HEK293 (cell line): ENCODE results near the gene MVP.

ENCODE experiments used
- BCL11B ChIP-seq: fragments of 450-650 bp; formaldehyde crosslinking; IDR thresholded peaks from 2 replicates; pipeline ENCODE4 v1.5.1; 2016; ENCODE audit warnings: low read depth, missing biosample characterization, missing genetic modification characterization
- HOXC10 ChIP-seq: sonication (generic); formaldehyde crosslinking; IDR thresholded peaks from 2 replicates; pipeline ENCODE4 v1.8.1; 2023; ENCODE audit warnings: mild to moderate bottlenecking, missing genetic modification reagents
- RBAK ChIP-seq: fragments of 450-650 bp; formaldehyde crosslinking; IDR thresholded peaks from 2 replicates; pipeline ENCODE4 v1.5.1; 2016; ENCODE audit warnings: missing biosample characterization, missing genetic modification characterization
- REPIN1 ChIP-seq: fragments of 450-650 bp; formaldehyde crosslinking; IDR thresholded peaks from 2 replicates; pipeline ENCODE4 v1.5.1; 2017; ENCODE audit warnings: missing biosample characterization, missing genetic modification characterization, low read depth
- ZNF112 ChIP-seq: fragments of 450-650 bp; formaldehyde crosslinking; IDR thresholded peaks from 2 replicates; pipeline ENCODE4 v1.5.0; 2017; ENCODE audit warnings: missing biosample characterization, missing genetic modification characterization
- ZNF146 ChIP-seq: fragments of 450-650 bp; formaldehyde crosslinking; IDR thresholded peaks from 2 replicates; pipeline ENCODE4 v1.5.1; 2016; ENCODE audit warnings: missing biosample characterization, missing genetic modification characterization
- ZNF148 ChIP-seq: fragments of 450-650 bp; formaldehyde crosslinking; IDR thresholded peaks from 2 replicates; pipeline ENCODE4 v1.5.0; 2017; ENCODE audit warnings: missing biosample characterization, missing genetic modification characterization, borderline replicate concordance
- ZNF155 ChIP-seq: fragments of 450-650 bp; formaldehyde crosslinking; IDR thresholded peaks from 2 replicates; pipeline ENCODE4 v1.5.1; 2016; ENCODE audit warnings: missing biosample characterization, missing genetic modification characterization
- ZNF2 ChIP-seq: fragments of 450-650 bp; formaldehyde crosslinking; IDR thresholded peaks from 2 replicates; pipeline ENCODE4 v1.5.1; 2016; ENCODE audit warnings: missing biosample characterization, missing genetic modification characterization
- ZNF280D ChIP-seq: fragments of 450-650 bp; formaldehyde crosslinking; IDR thresholded peaks from 2 replicates; pipeline ENCODE4 v1.5.1; 2016; ENCODE audit warnings: missing biosample characterization, missing genetic modification characterization
- ZNF341 ChIP-seq: fragments of 450-650 bp; formaldehyde crosslinking; IDR thresholded peaks from 2 replicates; pipeline ENCODE4; 2016; ENCODE audit warnings: low read depth, missing biosample characterization, missing genetic modification characterization
- ZNF391 ChIP-seq: fragments of 450-650 bp; formaldehyde crosslinking; IDR thresholded peaks from 2 replicates; pipeline ENCODE4 v1.5.1; 2016; ENCODE audit warnings: low read depth, missing biosample characterization, missing genetic modification characterization, borderline replicate concordance
- ZNF416 ChIP-seq: fragments of 450-650 bp; formaldehyde crosslinking; IDR thresholded peaks from 2 replicates; pipeline ENCODE4 v1.5.1; 2016; ENCODE audit warnings: missing biosample characterization, missing genetic modification characterization
- ZNF837 ChIP-seq: fragments of 450-650 bp; formaldehyde crosslinking; IDR thresholded peaks from 2 replicates; pipeline ENCODE4 v1.5.1; 2016; ENCODE audit warnings: missing biosample characterization, missing genetic modification characterization
- ZNF843 ChIP-seq: fragments of 450-650 bp; formaldehyde crosslinking; IDR thresholded peaks from 2 replicates; pipeline ENCODE4 v1.5.1; 2016; ENCODE audit warnings: missing biosample characterization, missing genetic modification characterization
- ZSCAN5A ChIP-seq: fragments of 450-650 bp; formaldehyde crosslinking; IDR thresholded peaks from 2 replicates; pipeline ENCODE4 v1.5.1; 2016; ENCODE audit warnings: missing biosample characterization, missing genetic modification characterization
- TF ChIP-seq, protein P1 (sequence below): fragments of 450-650 bp; formaldehyde crosslinking; conservative IDR thresholded peaks from 2 replicates; pipeline ENCODE4 v1.5.1; 2016; ENCODE audit warnings: low read depth, missing biosample characterization, missing genetic modification characterization
- TF ChIP-seq, protein P2 (sequence below): fragments of 450-650 bp; formaldehyde crosslinking; IDR thresholded peaks from 2 replicates; pipeline ENCODE4 v1.5.1; 2016; ENCODE audit warnings: missing biosample characterization, missing genetic modification characterization
- TF ChIP-seq, protein P3 (sequence below): fragments of 450-650 bp; formaldehyde crosslinking; IDR thresholded peaks from 2 replicates; pipeline ENCODE4 v1.5.1; 2016; ENCODE audit warnings: missing biosample characterization, missing genetic modification characterization
- TF ChIP-seq, protein P4 (sequence below): fragments of 450-650 bp; formaldehyde crosslinking; IDR thresholded peaks from 2 replicates; pipeline ENCODE4 v1.5.1; 2016; ENCODE audit warnings: missing biosample characterization, missing genetic modification characterization
- TF ChIP-seq, protein P5 (sequence below): fragments of 450-650 bp; formaldehyde crosslinking; IDR thresholded peaks from 2 replicates; pipeline ENCODE4 v1.5.1; 2016; ENCODE audit warnings: missing biosample characterization, missing genetic modification characterization

MVP gene

DNA sequence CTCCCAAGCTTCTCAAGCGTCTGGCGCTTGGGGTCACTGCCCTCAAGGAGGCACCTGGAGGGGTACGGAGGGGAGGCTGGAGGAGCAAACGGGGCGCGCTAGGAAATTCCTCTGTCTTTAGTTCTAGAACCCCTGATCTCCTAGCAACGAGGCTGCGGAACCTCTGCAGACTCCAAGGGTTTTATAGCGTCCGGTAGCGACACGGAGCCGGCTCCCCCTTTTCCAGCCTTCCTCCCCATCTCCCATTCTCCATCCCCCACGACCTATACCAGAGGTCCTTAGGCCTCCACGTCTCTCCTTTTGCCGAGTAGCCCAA lies 43.4 kb downstream of the MVP start (continued):
- TF ChIP-seq ZNF391 (no peak), BCL11B (no peak), ZSCAN5A (tag by site-specific recombination) (no peak), ZNF2 (tag by site-specific recombination) (no peak), ZNF843 (0 out of 2 replicates have a peak, but pooled peaks have one; percentile 21), HOXC10 (CRISPR knock-in tag) (no peak), REPIN1 (no peak), ZNF341 (tag by site-specific recombination) (no peak), ZNF280D (tag by site-specific recombination) (no peak), ZNF837 (tag by site-specific recombination) (no peak), ZNF146 (tag by site-specific recombination) (no peak), ZNF112 (tag by site-specific recombination) (no peak), ZNF148 (tag by site-specific recombination) (no peak), ZNF155 (no peak), ZNF416 (tag by site-specific recombination) (no peak), RBAK (tag by site-specific recombination) (no peak)
- TF ChIP-seq, protein P1, sequence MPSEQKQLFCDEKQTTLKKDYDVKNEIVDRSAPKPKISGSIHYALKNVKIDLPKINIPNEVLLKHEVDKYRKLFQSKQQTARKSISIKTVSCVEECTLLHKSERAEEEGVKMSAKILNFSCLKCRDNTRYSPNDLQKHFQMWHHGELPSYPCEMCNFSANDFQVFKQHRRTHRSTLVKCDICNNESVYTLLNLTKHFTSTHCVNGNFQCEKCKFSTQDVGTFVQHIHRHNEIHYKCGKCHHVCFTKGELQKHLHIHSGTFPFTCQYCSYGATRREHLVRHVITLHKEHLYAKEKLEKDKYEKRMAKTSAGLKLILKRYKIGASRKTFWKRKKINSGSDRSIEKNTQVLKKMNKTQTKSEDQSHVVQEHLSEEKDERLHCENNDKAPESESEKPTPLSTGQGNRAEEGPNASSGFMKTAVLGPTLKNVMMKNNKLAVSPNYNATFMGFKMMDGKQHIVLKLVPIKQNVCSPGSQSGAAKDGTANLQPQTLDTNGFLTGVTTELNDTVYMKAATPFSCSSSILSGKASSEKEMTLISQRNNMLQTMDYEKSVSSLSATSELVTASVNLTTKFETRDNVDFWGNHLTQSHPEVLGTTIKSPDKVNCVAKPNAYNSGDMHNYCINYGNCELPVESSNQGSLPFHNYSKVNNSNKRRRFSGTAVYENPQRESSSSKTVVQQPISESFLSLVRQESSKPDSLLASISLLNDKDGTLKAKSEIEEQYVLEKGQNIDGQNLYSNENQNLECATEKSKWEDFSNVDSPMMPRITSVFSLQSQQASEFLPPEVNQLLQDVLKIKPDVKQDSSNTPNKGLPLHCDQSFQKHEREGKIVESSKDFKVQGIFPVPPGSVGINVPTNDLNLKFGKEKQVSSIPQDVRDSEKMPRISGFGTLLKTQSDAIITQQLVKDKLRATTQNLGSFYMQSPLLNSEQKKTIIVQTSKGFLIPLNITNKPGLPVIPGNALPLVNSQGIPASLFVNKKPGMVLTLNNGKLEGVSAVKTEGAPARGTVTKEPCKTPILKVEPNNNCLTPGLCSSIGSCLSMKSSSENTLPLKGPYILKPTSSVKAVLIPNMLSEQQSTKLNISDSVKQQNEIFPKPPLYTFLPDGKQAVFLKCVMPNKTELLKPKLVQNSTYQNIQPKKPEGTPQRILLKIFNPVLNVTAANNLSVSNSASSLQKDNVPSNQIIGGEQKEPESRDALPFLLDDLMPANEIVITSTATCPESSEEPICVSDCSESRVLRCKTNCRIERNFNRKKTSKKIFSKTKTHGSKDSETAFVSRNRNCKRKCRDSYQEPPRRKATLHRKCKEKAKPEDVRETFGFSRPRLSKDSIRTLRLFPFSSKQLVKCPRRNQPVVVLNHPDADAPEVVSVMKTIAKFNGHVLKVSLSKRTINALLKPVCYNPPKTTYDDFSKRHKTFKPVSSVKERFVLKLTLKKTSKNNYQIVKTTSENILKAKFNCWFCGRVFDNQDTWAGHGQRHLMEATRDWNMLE (tag by site-specific recombination) = no peak
- TF ChIP-seq, protein P2, sequence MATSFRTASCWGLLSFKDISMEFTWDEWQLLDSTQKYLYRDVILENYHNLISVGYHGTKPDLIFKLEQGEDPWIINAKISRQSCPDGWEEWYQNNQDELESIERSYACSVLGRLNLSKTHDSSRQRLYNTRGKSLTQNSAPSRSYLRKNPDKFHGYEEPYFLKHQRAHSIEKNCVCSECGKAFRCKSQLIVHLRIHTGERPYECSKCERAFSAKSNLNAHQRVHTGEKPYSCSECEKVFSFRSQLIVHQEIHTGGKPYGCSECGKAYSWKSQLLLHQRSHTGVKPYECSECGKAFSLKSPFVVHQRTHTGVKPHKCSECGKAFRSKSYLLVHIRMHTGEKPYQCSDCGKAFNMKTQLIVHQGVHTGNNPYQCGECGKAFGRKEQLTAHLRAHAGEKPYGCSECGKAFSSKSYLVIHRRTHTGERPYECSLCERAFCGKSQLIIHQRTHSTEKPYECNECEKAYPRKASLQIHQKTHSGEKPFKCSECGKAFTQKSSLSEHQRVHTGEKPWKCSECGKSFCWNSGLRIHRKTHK = no peak
- TF ChIP-seq, protein P3, sequence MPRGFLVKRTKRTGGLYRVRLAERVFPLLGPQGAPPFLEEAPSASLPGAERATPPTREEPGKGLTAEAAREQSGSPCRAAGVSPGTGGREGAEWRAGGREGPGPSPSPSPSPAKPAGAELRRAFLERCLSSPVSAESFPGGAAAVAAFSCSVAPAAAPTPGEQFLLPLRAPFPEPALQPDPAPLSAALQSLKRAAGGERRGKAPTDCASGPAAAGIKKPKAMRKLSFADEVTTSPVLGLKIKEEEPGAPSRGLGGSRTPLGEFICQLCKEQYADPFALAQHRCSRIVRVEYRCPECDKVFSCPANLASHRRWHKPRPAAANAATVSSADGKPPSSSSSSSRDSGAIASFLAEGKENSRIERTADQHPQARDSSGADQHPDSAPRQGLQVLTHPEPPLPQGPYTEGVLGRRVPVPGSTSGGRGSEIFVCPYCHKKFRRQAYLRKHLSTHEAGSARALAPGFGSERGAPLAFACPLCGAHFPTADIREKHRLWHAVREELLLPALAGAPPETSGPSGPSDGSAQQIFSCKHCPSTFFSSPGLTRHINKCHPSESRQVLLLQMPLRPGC (tag by site-specific recombination) = no peak
- TF ChIP-seq, protein P4, sequence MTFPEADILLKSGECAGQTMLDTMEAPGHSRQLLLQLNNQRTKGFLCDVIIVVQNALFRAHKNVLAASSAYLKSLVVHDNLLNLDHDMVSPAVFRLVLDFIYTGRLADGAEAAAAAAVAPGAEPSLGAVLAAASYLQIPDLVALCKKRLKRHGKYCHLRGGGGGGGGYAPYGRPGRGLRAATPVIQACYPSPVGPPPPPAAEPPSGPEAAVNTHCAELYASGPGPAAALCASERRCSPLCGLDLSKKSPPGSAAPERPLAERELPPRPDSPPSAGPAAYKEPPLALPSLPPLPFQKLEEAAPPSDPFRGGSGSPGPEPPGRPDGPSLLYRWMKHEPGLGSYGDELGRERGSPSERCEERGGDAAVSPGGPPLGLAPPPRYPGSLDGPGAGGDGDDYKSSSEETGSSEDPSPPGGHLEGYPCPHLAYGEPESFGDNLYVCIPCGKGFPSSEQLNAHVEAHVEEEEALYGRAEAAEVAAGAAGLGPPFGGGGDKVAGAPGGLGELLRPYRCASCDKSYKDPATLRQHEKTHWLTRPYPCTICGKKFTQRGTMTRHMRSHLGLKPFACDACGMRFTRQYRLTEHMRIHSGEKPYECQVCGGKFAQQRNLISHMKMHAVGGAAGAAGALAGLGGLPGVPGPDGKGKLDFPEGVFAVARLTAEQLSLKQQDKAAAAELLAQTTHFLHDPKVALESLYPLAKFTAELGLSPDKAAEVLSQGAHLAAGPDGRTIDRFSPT = peak; percentile 52; the same call in 1 of the 2 replicates
- TF ChIP-seq, protein P5, sequence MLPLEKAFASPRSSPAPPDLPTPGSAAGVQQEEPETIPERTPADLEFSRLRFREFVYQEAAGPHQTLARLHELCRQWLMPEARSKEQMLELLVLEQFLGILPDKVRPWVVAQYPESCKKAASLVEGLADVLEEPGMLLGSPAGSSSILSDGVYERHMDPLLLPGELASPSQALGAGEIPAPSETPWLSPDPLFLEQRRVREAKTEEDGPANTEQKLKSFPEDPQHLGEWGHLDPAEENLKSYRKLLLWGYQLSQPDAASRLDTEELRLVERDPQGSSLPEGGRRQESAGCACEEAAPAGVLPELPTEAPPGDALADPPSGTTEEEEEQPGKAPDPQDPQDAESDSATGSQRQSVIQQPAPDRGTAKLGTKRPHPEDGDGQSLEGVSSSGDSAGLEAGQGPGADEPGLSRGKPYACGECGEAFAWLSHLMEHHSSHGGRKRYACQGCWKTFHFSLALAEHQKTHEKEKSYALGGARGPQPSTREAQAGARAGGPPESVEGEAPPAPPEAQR (tag by site-specific recombination) = no peak
